ENCODE measurements around the gene CDK14.
A peak's percentile ranks its signal among the peaks of the same experiment; 100 is the strongest.
"Not testable (repeated sequence)": the region's sequence is repeated elsewhere in the genome, so short reads cannot be mapped to it uniquely, and the experiment has no call there.

Gene CDK14

DNA sequence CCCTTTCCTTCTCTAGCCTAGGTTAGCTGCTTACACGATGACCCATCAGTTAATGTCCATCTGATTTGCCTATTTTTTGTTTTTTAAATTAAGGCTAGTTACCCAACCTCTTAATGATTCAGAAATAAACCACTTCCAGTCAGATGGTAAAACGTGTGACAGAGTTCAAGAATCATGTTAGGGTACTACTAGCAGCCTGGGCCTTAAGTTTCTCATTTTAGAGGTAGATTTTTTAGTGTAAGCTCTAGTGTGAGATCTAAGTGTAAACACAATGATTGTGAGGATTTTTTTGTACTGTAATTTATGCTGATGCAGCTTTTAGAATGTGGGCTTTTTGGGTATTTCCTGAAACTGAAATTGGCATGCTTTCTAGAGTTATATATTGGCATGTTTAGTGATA lies 130.0 kb downstream of the CDK14 start:
- DNase-seq, result no peak

GRCh38 chr7:90726623-90727022 lies 130.5 kb downstream of the CDK14 start:
- DNase-seq, result no peak

DNA sequence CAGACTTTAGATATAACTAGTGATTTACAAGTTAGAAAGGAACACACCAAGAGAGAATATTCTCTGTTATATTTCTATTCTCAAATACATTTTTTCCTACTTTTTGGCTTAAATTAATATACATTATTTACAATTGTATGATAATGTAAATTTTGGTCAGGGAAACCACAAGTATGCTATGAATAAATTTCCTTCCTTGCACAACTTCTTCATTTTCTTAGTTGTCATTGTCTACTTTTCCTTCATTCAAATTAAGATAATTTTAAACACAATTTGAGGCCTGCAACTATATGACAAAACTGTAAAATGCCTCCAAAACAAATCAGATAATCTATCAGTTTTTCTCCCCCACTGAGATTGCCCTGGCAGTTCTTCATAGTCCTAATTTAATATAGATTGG lies 131.3 kb downstream of the CDK14 start:
- no peak for DNase-seq

DNA sequence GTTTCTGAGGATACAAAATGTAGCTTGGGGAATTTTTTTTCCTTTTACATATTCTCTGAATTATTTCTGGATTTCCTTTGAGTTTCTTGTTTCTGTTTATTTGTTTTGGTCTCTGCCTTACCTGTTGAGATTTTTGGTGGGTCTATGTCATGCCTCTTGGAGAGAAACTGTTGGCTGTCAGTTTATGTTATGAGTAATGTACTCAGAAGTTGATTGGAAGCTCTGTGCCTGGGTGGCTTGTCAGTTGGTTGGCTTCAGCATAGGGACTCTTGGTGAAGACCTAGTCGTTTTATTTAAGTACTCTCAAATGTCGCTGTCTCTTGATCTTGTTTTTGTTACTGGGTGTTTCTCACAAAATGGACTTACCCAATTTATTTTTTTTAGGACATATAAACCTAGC lies 132.4 kb downstream of the CDK14 start:
- no peak for DNase-seq

- not testable (repeated sequence) for DNase-seq
These were observed 139.6 kb downstream of the CDK14 start for GRCh38 chr7:90735611-90736280.

- no peak for DNase-seq
These were observed 140.2 kb downstream of the CDK14 start for GRCh38 chr7:90736316-90736715.

- DNase-seq, result no peak
These were observed 141.1 kb downstream of the CDK14 start for GRCh38 chr7:90736968-90737939.

DNA sequence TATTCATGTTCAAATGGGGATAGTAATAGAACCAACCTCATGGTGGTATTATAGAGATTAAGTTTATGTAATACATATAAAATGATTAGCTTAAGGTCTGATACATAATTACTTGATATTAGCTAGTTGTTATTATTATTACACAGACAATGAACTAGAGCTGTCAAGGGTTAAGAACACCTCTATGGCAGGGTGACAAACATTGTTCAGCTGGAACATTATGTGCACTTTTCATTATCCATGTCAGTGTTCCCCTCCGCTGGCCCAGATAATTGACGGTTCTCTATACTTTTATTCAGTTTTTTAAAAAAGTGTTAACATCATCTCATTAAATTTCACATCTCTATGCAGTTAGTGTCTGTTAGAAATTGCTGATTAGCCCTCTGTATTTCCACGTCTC lies 142.1 kb downstream of the CDK14 start:
- no peak for DNase-seq

DNA sequence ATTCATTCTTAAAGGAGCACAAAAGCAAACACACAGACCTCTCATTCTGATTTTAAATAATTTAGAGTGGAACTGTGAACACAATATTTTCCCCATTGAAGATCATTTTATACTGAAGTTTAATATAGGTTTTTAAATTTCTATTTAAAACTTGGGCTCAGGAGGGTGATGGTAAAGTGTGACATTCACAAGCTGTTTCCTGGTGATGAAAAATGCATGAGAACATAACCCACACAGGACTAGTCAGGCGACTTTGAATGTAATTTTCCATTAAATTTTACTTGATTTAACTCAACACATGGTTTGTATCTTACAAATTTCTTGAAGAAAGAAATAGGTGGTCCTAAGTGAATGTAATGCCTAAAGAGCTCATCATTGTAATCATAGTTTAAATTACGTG lies 143.6 kb downstream of the CDK14 start:
- DNase-seq, result no peak

DNA sequence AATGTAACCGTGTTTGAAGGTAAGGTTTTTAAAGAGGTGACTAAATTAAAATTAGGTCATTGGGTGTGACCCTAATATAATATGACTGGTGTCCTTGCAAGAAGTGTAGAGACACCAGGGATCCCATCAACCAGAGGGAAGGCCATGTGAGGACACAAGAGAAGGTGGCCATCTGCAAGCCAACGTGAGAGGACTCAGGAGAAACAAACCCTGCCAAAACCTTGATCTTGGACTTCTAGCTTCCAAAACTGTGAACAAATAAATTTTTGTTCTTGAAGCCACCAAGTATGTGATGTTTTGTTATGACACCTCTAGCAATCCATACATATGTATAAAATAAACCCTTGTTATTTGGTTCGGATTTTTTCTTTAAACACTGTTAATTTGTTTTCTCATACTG lies 144.3 kb downstream of the CDK14 start:
- DNase-seq, result no peak

DNA sequence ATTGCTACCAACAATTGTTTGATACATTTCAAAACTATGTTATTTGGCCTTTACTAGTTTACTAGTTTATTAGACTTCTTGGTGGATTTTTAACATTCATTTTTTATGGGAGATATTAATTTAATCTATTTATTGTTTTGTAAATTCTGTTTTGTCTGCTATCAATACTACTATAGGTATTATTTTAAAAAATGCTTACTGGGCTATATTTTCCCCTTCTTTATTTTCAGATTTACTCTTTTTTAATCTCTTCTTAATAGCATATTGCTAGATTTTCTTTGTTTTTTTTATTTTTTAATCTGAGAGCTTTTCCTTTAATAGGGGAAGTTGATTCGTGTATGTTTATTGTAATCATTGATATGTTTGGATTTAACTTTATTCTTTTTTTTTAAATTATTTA lies 147.5 kb downstream of the CDK14 start:
- no peak for DNase-seq

DNA sequence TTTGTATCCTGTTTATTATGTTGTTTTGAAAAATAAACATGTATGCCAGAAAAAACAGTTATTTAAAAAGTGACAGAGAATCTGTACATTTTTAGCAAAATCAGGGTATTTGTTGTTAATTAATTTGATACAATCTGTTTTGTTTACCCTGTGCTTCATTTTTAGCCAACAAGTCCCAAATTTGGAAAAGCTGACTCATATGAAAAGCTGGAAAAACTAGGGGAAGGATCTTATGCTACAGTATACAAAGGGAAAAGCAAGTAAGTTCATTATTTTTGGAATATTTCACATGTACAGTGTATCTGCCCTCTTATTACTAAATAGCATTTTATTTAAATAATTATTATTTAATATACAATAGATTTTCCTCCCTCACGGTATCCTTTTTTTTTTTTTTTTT lies 151.4 kb downstream of the CDK14 start:
- DNase-seq, result no peak

DNA sequence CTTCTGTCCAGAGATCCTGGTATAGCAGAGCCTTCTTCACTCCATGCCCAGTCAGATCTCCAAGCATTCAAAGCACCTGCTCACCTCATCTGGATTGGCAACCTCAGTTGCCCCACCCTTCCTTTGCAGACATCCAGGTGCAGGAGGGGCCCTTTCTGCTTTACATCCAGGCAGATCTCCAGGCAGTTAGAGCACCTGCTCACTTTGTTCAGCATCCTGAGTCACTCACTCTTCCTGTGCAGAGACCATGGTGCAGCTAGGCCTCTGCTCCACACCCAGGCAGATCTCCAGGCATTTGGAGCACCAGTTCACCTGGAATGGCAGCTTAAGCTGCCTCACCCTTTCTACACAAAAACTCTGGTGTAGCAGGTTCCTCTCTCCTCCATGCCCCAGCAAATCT lies 153.1 kb downstream of the CDK14 start:
- no peak for DNase-seq

- peak; percentile 38 for DNase-seq
These were observed 153.7 kb downstream of the CDK14 start for GRCh38 chr7:90749774-90750173.

- DNase-seq, result no peak
These were observed 155.5 kb downstream of the CDK14 start for GRCh38 chr7:90751595-90751994.

- no peak for DNase-seq
These were observed 155.9 kb downstream of the CDK14 start for GRCh38 chr7:90752051-90752450.

DNA sequence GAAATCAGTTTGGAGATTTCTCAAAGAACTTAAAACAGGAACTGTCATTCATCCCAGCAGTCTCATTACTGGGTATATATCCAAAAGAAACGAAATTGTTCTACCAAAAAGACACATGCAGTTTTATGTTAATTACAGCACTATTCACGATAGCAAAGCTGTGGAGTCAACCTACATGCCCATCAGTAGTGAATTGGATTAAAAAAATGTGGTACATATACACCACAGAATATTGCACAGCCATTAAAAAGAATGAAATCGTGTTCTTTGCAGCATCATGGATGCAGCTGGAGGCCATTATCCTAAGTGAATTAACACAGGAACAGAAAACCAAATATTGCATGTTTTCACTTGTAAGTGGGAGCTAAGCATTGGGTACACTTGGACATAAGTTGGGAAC lies 158.9 kb downstream of the CDK14 start:
- no peak for DNase-seq

- DNase-seq, result no peak
These were observed 160.2 kb downstream of the CDK14 start for GRCh38 chr7:90756366-90756765.

GRCh38 chr7:90757565-90757950 lies 161.4 kb downstream of the CDK14 start:
- peak; percentile 14 for DNase-seq

DNA sequence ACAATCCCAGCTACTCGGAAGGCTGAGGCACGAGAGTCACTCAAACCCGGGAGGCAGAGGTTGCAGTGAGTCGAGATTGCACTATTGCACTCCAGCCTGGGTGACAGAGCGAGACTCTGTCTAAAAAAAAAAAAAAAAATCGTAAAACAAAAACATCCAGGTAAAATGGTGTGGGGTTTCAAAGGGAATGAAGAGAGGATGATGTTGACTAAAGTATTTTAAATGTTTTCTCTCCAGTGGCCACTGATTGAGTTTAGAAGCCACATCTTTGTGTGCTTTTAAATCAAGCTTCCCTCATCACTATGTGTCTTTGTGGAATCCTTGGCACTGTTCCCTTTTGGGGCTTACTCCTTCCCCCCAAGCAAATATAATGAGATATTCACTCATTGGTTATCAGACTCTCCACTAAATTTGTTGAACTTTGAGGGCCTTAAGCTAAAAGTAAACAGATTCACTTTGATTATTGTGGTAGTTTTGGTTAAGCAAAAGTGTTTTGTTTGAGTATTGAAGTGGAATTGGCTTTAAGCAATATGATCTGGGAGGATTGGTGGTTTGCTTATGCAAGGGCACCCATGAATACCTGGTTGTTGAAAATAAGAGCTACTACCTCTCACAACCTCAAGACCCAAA lies 162.9 kb downstream of the CDK14 start:
- peak; percentile 15 for DNase-seq

DNA sequence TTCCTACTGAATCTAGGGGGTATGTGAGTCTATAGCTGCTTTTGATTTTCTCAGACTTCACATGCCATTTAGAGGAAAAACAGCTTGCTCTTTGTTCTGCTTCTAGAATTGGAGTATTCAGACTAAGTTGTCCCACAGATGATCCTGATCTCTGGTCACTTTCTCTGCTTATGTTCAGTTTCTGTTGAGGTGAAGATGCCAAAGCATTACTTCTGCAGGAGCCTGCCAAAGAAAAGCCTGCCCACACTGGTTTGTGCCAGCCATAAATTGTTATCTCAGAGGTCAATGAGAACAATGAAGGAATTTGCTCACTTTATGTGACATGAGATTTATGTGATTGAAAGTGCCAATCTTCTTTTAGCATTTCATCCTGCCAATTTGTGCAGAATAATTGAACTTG lies 163.6 kb downstream of the CDK14 start:
- DNase-seq, result peak; percentile 12

DNA sequence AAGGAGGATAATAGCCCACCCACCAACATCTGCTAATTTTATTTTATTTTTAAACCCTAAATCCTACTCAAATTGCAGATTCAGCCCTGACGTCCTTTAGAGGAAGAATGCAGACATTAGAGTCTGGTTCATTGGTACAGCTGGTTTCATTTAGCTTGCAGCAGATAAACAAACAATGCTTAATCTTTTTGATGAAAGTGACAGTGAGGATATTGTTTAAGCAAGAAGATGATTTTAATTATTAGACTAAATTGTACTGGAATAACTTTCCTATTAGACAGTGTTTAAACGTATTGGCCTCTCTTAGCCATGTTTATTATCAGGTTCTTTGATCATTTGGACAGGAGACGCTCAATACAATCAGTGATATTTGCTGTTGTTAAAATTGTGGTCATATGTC lies 164.8 kb downstream of the CDK14 start:
- peak; percentile 42 for DNase-seq

GRCh38 chr7:90761584-90761983 lies 165.5 kb downstream of the CDK14 start:
- DNase-seq, result no peak

GRCh38 chr7:90763108-90763507 lies 167.0 kb downstream of the CDK14 start:
- no peak for DNase-seq

All from eye (tissue), 1 donor.